WI38 (cell line): ENCODE data around the gene SPATA9.
"Not testable (repeated sequence)": the region's sequence is repeated elsewhere in the genome, so short reads cannot be mapped to it uniquely, and the experiment has no call there.

ENCODE experiments used
- H3K4me3 ChIP-seq: 2 replicates; pipeline ENCODE4 v1.5.1; 2011; ENCODE audit warnings: low read depth, mild to moderate bottlenecking, control low read depth, low read length
- TF ChIP-seq, protein P1 (sequence below): IDR thresholded peaks from 2 replicates; pipeline ENCODE4 v1.5.1; 2012; ENCODE audit warnings: low read depth, mild to moderate bottlenecking, control low read depth, low read length

Gene SPATA9

DNA sequence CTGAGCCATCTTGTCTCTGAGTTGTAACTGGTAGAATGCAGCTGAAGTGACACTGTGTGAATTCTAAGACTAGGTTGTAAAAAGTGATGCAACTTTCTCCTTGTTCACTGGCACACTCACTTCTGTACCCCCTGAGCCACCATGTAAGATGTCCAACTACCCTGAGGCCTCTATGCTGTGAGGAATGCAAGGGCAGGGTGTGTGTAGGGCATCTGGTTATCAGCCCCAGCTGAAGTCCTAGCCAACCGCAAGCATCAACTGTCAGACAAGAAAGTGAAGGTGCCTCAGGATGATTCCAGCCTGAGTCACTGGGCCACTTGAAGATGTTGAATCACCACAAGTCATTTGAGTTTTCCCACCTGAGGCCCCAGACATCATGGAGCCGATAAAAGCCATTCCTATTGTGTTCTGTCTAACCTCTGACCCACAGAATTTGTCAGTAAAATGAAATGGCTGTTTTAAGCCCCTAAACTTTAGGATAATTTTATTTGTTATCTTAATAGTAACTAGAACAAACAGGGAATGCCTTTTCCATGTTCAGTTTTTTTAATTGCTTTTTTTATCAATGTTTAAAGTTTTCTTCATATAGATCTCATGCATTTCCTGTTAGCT is 29.7 kb upstream of the SPATA9 start:
- TF ChIP-seq, protein P1, sequence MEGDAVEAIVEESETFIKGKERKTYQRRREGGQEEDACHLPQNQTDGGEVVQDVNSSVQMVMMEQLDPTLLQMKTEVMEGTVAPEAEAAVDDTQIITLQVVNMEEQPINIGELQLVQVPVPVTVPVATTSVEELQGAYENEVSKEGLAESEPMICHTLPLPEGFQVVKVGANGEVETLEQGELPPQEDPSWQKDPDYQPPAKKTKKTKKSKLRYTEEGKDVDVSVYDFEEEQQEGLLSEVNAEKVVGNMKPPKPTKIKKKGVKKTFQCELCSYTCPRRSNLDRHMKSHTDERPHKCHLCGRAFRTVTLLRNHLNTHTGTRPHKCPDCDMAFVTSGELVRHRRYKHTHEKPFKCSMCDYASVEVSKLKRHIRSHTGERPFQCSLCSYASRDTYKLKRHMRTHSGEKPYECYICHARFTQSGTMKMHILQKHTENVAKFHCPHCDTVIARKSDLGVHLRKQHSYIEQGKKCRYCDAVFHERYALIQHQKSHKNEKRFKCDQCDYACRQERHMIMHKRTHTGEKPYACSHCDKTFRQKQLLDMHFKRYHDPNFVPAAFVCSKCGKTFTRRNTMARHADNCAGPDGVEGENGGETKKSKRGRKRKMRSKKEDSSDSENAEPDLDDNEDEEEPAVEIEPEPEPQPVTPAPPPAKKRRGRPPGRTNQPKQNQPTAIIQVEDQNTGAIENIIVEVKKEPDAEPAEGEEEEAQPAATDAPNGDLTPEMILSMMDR: no peak
- H3K4me3 ChIP-seq: no peak overlapping the region

- TF ChIP-seq, protein P1: no peak
- no peak overlapping the region for H3K4me3 ChIP-seq
Measured at GRCh38 chr5:95711501-95712346, 28.9 kb upstream of the SPATA9 start.

DNA sequence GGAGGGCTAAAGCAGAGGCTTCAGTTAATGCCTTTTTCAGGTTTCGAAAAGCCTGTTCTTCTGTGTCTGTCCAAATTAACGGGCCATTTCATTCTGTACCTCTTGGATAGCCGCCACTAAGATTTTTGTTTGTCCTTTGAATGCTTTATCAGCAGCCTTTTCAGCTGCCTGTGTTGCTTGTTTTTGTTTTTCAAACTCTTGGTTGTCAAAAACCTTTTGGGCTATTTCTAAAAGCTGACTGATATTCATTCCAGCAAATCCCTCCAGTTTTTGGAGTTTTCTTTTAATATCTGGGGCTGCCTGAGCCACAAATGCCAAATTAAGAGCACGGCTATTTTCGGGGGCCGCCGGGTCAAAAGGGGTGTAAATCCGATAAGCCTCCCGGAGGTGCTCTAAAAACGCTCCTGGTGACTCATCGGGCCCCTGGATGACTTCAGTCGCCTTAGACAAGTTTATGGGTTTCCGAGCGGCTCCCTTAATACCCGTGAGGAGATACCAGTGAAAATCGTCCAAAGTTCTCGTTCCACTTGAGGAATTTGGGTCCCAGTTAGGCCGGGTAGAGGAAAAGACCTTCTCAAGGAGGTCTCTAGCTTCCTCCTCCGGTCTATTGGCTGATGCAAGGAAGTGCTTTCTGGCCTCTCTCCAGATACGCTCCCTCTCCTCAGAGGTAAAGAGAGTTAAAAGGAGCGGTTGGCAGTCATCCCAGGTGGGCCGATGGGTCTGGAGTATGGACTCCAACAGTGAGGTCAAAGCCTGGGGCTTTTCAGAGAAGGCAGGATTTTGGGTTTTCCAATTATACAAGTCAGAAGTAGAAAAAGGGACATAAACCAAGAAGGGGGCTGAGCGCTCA is 28.1 kb upstream of the SPATA9 start:
- H3K4me3 ChIP-seq: not testable (repeated sequence)

DNA sequence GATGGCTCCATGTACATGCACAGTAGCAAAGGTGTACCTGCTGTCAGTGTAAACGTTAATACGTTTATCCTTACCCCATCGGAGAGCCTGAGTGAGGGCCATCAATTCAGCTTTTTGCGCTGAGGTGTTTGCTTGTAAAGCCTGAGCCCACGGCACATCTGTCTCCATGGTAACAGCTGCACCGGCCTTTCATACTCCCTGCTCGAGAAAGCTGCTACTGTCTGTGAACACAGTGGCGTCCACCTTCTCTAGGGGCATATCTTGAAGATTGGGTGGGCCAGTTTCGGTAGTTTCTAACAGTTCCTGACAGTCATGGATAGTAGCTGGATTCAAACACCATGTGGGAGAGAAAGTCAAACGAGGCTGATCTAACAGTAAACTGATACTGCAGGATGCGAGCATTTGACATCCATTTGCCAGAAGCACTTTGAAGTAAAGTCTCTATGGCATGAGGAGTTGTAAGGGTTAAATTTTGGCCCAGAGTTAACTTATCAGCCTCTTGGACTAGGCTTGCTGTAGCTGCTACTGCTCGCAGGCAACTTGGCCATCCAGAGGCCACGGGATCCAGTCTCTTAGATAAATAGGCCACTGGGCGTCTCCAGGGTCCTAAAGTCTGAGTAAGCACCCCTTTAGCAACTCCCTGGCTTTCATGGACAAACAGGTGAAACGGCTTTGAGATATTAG is 27.3 kb upstream of the SPATA9 start:
- no peak overlapping the region for H3K4me3 ChIP-seq
- TF ChIP-seq, protein P1: no peak

GRCh38 chr5:95708876-95709275 is 26.1 kb upstream of the SPATA9 start:
- TF ChIP-seq, protein P1: no peak

DNA sequence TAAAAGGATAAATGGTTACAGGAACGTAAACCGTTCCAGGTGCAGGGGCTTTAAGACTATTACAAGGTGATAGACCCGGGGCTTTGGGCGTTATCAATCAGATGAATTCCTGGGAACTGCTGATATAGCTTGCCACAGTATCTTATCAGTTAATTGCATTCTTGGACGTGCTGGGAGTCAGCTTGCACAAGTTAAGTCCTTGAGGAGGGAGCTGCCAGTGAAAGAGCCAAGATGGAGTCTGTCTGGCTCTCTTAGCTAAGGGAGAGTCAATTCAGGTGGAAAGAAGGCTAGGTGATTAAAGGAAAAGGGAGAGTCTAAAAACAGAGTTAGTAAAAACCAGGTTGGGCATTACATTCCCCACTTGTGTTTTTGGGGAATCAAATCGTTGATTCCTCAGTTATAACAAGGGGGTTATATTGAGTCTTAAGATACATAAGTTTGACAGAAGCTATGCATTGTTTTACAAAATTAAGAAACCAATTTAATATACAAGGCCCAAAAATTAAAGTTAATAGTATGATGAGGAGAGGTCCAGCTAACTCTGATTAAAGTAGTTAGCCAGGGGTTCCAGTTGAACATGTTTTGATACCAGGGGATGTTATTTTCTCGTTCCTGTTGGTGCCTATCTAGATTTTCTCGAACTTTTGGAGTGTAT is 24.9 kb upstream of the SPATA9 start:
- H3K4me3 ChIP-seq: not testable (repeated sequence)

More at GRCh38 chr5:95708876-95709275, 26.1 kb upstream of the SPATA9 start:
- no peak overlapping the region for H3K4me3 ChIP-seq

GRCh38 chr5:95707055-95707454 is 24.3 kb upstream of the SPATA9 start:
- no peak overlapping the region for H3K4me3 ChIP-seq
- TF ChIP-seq, protein P1: no peak

DNA sequence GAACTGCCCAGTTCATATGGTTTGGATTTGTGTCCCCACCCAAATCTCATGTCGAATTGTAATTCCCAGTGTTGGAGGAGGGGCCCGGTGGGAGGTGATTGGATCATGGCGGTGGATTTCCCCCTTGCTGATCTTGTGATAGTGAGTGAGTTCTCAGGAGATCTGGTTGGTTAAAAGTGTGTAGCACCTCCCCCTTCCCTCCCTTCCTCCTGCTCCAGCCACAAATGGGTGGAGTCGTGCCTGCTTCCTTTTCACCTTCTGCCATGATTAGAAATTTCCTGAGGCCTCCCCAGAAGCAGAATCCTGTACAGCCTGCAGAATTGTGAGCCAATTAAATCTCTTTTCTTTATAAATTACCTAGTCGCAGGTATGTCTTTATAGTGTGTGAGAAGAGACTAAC is 23.4 kb upstream of the SPATA9 start:
- not testable (repeated sequence) for H3K4me3 ChIP-seq
